ENCODE data around the gene NUDT8. TPM values are rescaled to one million over a fixed set of nuclear protein-coding genes. Genes with fewer than 3 reads are reported as not detected.
A peak's percentile ranks its signal among the peaks of the same experiment; 100 is the strongest.

NUDT8 gene
- total RNA-seq, 4 donors from 2014 or later, result 16.7 to 67.7 (median 51.1) TPM

GRCh38 chr11:67666676-67667489 lies 37.1 kb upstream of the NUDT8 start:
- TF ChIP-seq POLR2A (IDR thresholded peaks at IDR 0.05) (no peak), CTCF (IDR thresholded peaks at IDR 0.05) (no peak)
- no peak for DNase-seq
- intact Hi-C loops (cut with DNase I), result no loop called here
- Histone ChIP-seq H3K4me1 (peaks cover 0 to 6% of the 10 kb centered on the region in 2 donors), H3K27me3 (no peaks in the 10 kb centered on the region), H3K36me3 (no peaks in the 10 kb centered on the region), H3K9me3 (no peaks in the 10 kb centered on the region), H3K4me3 (replicated peaks in 1 of 3) (no peak overlapping the region), H3K27ac (no peak overlapping the region)
- WGBS, 2 donors, result 79 to 82% methylated on average over 12 to 14 of the region's 20 CpGs

- H3K9me3 ChIP-seq, result no peaks in the 10 kb centered on the region
- H3K27ac ChIP-seq, result no peak overlapping the region
- no peak for DNase-seq
- intact Hi-C loops (cut with DNase I), result no loop called here
- 84 to 95% methylated on average over 3 to 7 of the region's 11 CpGs for WGBS, 2 donors
- H3K4me1 ChIP-seq, result peaks cover 0 to 6% of the 10 kb centered on the region in 2 donors
- no peaks in the 10 kb centered on the region for H3K27me3 ChIP-seq
- no peak for TF ChIP-seq POLR2A (IDR thresholded peaks at IDR 0.05)
- no peak for TF ChIP-seq CTCF (IDR thresholded peaks at IDR 0.05)
- no peaks in the 10 kb centered on the region for H3K36me3 ChIP-seq
- no peak overlapping the region for H3K4me3 ChIP-seq (replicated peaks in 1 of 3)
Observed at GRCh38 chr11:67666303-67666645, 36.5 kb upstream of the NUDT8 start.

- intact Hi-C loops (cut with DNase I), result no loop called here
- WGBS, 2 donors, result 74% methylated on average over 14 to 17 of the region's 24 CpGs
Observed at GRCh38 chr11:67665541-67666302, 36.0 kb upstream of the NUDT8 start.

GRCh38 chr11:67664696-67665540 lies 35.2 kb upstream of the NUDT8 start:
- no peaks in the 10 kb centered on the region for H3K27me3 ChIP-seq
- no peaks in the 10 kb centered on the region for H3K36me3 ChIP-seq
- intact Hi-C loops (cut with DNase I), result no loop called here
- H3K9me3 ChIP-seq, result no peaks in the 10 kb centered on the region
- WGBS, 2 donors, result 74 to 86% methylated on average over 6 to 27 of the region's 33 CpGs
- TF ChIP-seq CTCF (IDR thresholded peaks at IDR 0.05) (no peak), POLR2A (IDR thresholded peaks at IDR 0.05) (no peak)
- DNase-seq, result no peak
- no peak overlapping the region for H3K27ac ChIP-seq
- no peak overlapping the region for H3K4me3 ChIP-seq (replicated peaks in 1 of 3)
- peaks cover 0 to 6% of the 10 kb centered on the region in 2 donors for H3K4me1 ChIP-seq

More at GRCh38 chr11:67665541-67666302, 36.0 kb upstream of the NUDT8 start:
- TF ChIP-seq POLR2A (IDR thresholded peaks at IDR 0.05) (no peak), CTCF (IDR thresholded peaks at IDR 0.05) (peak in 2 of 6 experiments; percentile 16 to 24)
- H3K27me3 ChIP-seq, result no peaks in the 10 kb centered on the region
- no peak overlapping the region for H3K27ac ChIP-seq
- peaks cover 0 to 6% of the 10 kb centered on the region in 2 donors for H3K4me1 ChIP-seq
- H3K9me3 ChIP-seq, result no peaks in the 10 kb centered on the region
- H3K4me3 ChIP-seq (replicated peaks in 1 of 3), result no peak overlapping the region
- peak; percentile 17 to 23 for DNase-seq
- H3K36me3 ChIP-seq, result no peaks in the 10 kb centered on the region

Measured in thyroid gland (tissue), 4 donors.